K562 (cell line): ENCODE measurements around the gene SLC46A3.

Source experiments
- ADNP ChIP-seq: fragments of 200-800 bp; sonication (Bioruptor generic); IDR thresholded peaks from 2 replicates; pipeline ENCODE4 v1.6.1; 2016; ENCODE audit warnings: missing genetic modification characterization, missing compliant biosample characterization
- NR2C2 ChIP-seq, 2 experiments: fragments of 200-800 bp in 1 of 2; sonication (Bioruptor generic) in 1 of 2; sonication (generic) in 1 of 2; formaldehyde crosslinking in 1 of 2; IDR thresholded peaks; 2 replicates each; pipeline versions ENCODE4 v1.6.1 to v1.8.0; 2016 to 2022; ENCODE audit warnings: mild to moderate bottlenecking in 1 of 2, missing compliant biosample characterization in 1 of 2, missing genetic modification characterization in 1 of 2, missing genetic modification reagents in 1 of 2
- PCBP2 ChIP-seq: fragments of 200-400 bp; formaldehyde crosslinking; IDR thresholded peaks from 2 replicates; pipeline ENCODE4 v1.6.1; 2018; ENCODE audit warnings: low read length, low read depth, mild to moderate bottlenecking, moderate library complexity; ENCODE audit not compliant: poor library complexity, severe bottlenecking
- PHB2 ChIP-seq: fragments of 450-650 bp; IDR thresholded peaks from 2 replicates; pipeline ENCODE4 v1.6.1; 2017; ENCODE audit warnings: low read depth
- RAD21 ChIP-seq, 2 experiments: fragments of 250-450 bp in 1 of 2; fragments of 450-650 bp in 1 of 2; sonication (Bioruptor Pico) in 1 of 2; formaldehyde crosslinking in 1 of 2; IDR thresholded peaks in 1 of 2; conservative IDR thresholded peaks in 1 of 2; 2 replicates each; pipeline versions ENCODE4 v1.4.0 to v1.8.0; 2020 to 2022; ENCODE audit warnings: mild to moderate bottlenecking in 2 of 2, moderate library complexity in 1 of 2
- ZNF121 ChIP-seq: sonication (generic); formaldehyde crosslinking; conservative IDR thresholded peaks from 2 replicates; pipeline ENCODE4 v1.8.0; 2022; ENCODE audit warnings: missing genetic modification reagents
- ZNF274 ChIP-seq: IDR thresholded peaks from 2 replicates; pipeline ENCODE4 v1.6.1; 2011; ENCODE audit warnings: low read depth, mild to moderate bottlenecking, low read length, moderate library complexity, borderline replicate concordance
- TF ChIP-seq, protein P1 (sequence below), 3 experiments: IDR thresholded peaks in 2 of 3; conservative IDR thresholded peaks in 1 of 3; 2 replicates each; pipeline ENCODE4 v1.5.1; 2011 to 2012; ENCODE audit warnings: low read length in 3 of 3, mild to moderate bottlenecking in 3 of 3, control low read depth in 2 of 3, improper control_type of control experiment in 1 of 3, inconsistent platforms in 1 of 3, low read depth in 1 of 3, mixed read lengths in 1 of 3, moderate library complexity in 1 of 3; ENCODE audit not compliant: insufficient read depth in 2 of 3
- TF ChIP-seq, protein P2 (sequence below), 2 experiments: IDR thresholded peaks in 1 of 2; conservative IDR thresholded peaks in 1 of 2; 2 replicates each; pipeline ENCODE4 v1.6.1; 2016; ENCODE audit warnings: low read depth in 2 of 2, mild to moderate bottlenecking in 1 of 2, missing compliant biosample characterization in 1 of 2, missing genetic modification characterization in 1 of 2, moderate library complexity in 1 of 2

DNA sequence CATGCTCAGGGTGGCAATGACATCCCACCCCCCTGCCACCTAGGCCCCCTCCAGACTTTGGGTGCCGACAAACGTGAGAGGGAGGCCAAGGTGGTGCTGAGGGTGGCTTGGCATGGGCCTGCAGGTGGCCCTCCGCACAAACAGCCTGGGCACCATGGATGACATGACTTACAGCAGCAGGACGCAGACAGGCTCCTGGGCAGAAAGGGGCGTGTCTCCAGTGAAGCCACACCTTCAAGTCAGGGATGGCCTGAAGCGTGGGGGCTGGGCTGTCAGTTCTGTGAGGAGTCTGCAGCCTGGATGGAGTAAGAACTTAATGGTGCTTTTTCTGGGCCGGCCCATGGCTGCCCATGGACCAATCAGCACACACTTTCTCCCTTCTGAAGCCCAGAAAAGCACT lies 34.5 kb downstream of the SLC46A3 start:
- TF ChIP-seq NR2C2 (CRISPR knock-in tag; IDR thresholded peaks at IDR 0.05) (no peak), NR2C2 (tag; IDR thresholded peaks at IDR 0.05) (no peak), PHB2 (no peak), RAD21 (CRISPR knock-in tag; conservative IDR thresholded peaks at IDR 0.05 in 1 of 2, IDR thresholded peaks at IDR 0.05 in 1 of 2) (no peak), ZNF121 (CRISPR knock-in tag) (no peak), ADNP (tag) (no peak), PCBP2 (no peak), ZNF274 (no peak)
- TF ChIP-seq, protein P1, sequence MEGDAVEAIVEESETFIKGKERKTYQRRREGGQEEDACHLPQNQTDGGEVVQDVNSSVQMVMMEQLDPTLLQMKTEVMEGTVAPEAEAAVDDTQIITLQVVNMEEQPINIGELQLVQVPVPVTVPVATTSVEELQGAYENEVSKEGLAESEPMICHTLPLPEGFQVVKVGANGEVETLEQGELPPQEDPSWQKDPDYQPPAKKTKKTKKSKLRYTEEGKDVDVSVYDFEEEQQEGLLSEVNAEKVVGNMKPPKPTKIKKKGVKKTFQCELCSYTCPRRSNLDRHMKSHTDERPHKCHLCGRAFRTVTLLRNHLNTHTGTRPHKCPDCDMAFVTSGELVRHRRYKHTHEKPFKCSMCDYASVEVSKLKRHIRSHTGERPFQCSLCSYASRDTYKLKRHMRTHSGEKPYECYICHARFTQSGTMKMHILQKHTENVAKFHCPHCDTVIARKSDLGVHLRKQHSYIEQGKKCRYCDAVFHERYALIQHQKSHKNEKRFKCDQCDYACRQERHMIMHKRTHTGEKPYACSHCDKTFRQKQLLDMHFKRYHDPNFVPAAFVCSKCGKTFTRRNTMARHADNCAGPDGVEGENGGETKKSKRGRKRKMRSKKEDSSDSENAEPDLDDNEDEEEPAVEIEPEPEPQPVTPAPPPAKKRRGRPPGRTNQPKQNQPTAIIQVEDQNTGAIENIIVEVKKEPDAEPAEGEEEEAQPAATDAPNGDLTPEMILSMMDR (IDR thresholded peaks at IDR 0.05 in 2 of 3, conservative IDR thresholded peaks at IDR 0.05 in 1 of 3; ENCODE audit: insufficient read depth in 2 of 3, low read depth in 1 of 3, low read length in 3 of 3), result no peak
- TF ChIP-seq, protein P2, sequence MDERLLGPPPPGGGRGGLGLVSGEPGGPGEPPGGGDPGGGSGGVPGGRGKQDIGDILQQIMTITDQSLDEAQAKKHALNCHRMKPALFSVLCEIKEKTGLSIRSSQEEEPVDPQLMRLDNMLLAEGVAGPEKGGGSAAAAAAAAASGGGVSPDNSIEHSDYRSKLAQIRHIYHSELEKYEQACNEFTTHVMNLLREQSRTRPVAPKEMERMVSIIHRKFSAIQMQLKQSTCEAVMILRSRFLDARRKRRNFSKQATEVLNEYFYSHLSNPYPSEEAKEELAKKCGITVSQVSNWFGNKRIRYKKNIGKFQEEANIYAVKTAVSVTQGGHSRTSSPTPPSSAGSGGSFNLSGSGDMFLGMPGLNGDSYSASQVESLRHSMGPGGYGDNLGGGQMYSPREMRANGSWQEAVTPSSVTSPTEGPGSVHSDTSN (CRISPR knock-in tag; IDR thresholded peaks at IDR 0.05; ENCODE audit: low read depth), result no peak
- TF ChIP-seq, protein P2 (tag; conservative IDR thresholded peaks at IDR 0.05; ENCODE audit: low read depth), result no peak
